Thyroid gland (tissue), 4 donors: Measurements from ENCODE around the gene FOLR1. TPM values are rescaled to one million over a fixed set of nuclear protein-coding genes. Genes with fewer than 3 reads are reported as not detected.

Experiments used
- DNase-seq, 2 donors: peaks; one replicate each; pipeline ENCODE4 v3.0.0-alpha.2; 2019
- H3K27ac ChIP-seq, 3 donors: fragments of 200-600 bp; sonication (generic); 1 replicate in 2 of 3; 2 replicates in 1 of 3; pipeline ENCODE4 v1.5.1; 2016 to 2019; ENCODE audit warnings: mild to moderate bottlenecking in 1 of 3, moderate library complexity in 1 of 3
- H3K27me3 ChIP-seq: fragments of 200-600 bp; sonication (generic); one replicate; pipeline ENCODE4 v1.5.1; 2019
- H3K36me3 ChIP-seq, 2 donors: fragments of 200-600 bp; sonication (generic); one replicate each; pipeline ENCODE4 v1.5.1; 2016 to 2019
- H3K4me1 ChIP-seq, 2 donors: fragments of 200-600 bp; sonication (generic); one replicate each; pipeline ENCODE4 v1.5.1; 2017 to 2019
- H3K4me3 ChIP-seq, 3 donors: fragments of 200-600 bp; sonication (generic); replicated peaks in 1 of 3; 1 replicate in 2 of 3; 2 replicates in 1 of 3; pipeline ENCODE4 v1.5.1; 2016; ENCODE audit warnings: mild to moderate bottlenecking in 1 of 3
- H3K9me3 ChIP-seq: fragments of 200-600 bp; sonication (generic); one replicate; pipeline ENCODE4 v1.5.1; 2017
- CTCF ChIP-seq, 6 experiments: fragments of 200-600 bp in 3 of 6; fragments of 450-650 bp in 3 of 6; sonication (generic) in 3 of 6; IDR thresholded peaks; one replicate each; pipeline ENCODE4 v1.5.1; 2016 to 2019; ENCODE audit warnings: antibody characterized with exemption in 6 of 6, mild to moderate bottlenecking in 2 of 6, inconsistent platforms in 1 of 6, moderate library complexity in 1 of 6
- POLR2A ChIP-seq, 2 donors: fragments of 450-650 bp; IDR thresholded peaks; one replicate each; pipeline ENCODE4 v1.6.1; 2017; ENCODE audit warnings: antibody characterized with exemption in 2 of 2, mild to moderate bottlenecking in 2 of 2, moderate library complexity in 1 of 2
- WGBS, 2 donors: methylation state at CpG; one replicate each; pipeline ENCODE4 v1.1.5; 2017; 5-methylcytosine and 5-hydroxymethylcytosine counted together
- intact Hi-C: fragments of 100-400 bp; cut with DNase I; formaldehyde crosslinking; loops from one replicate; pipeline ENCODE4 v1.15.1; 2023
- total RNA-seq, 4 donors: library from RNA; depleted of rRNA; stranded (reverse); fragments of >200 nt; gene quantifications; one replicate each; pipeline ENCODE4 v1.2.3, GENCODE V29; 2016

Gene FOLR1
- total RNA-seq, 4 donors from 2014 or later = 5.5 to 64.9 (median 36.3) TPM

DNA sequence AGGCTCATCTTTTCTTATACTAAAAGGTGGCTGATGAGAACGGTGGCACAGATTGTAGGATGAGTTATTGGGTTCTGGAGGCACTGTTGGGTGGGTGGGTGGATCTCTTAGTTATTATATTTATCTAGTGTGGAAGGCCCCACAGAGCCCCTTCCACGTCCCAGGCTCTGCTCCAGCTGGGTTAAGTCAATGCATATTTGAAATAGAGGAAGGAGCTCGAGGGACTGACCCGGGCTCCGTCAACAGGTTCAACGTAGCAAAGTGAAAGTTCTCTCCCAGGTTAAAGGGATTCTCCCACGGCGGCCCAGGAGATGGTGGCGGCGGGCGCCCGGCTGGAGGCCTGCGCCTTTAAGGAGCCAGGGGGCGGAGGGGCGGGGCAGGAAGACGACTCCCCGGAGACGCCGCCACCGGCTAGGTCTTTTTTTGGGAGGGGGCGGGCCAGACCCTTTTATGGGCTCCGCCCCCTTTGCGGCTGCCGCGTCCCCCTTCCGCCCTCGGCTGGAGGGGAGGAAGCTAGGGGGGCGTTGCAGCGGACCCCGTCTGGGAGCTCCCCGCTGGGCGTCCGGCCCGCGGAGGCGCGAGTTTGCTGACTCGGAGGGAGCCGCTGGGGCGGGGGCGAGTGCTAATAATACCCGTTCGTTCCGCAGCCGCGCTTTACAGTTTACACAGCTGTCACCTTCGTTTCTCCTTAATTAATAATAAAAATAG lies 31.1 kb downstream of the FOLR1 start:
- TF ChIP-seq POLR2A (IDR thresholded peaks at IDR 0.05) (peak; percentile 17 to 83), CTCF (IDR thresholded peaks at IDR 0.05) (peak in 1 of 6 experiments; percentile 39)
- H3K4me1 ChIP-seq = peaks cover 27 to 29% of the 10 kb centered on the region in 2 donors
- peak overlapping the region; percentile 63 to 84 (median 74) for H3K4me3 ChIP-seq
- H3K27me3 ChIP-seq = no peaks in the 10 kb centered on the region
- H3K36me3 ChIP-seq = no peaks in the 10 kb centered on the region
- peak overlapping the region; percentile 86 to 99 (median 91) for H3K27ac ChIP-seq
- H3K9me3 ChIP-seq = no peaks in the 10 kb centered on the region
- intact Hi-C loops = loop anchor here (10.0 kb wide), 1 partner anchor 118 kb away; the partner anchor contains the start of genes LAMTOR1 and TOMT
- DNase-seq = peak; percentile 98
- 0 to 2% methylated on average over 18 to 33 of the region's 47 CpGs for WGBS, 2 donors

- Histone ChIP-seq H3K4me3 (peak overlapping the region; percentile 74 to 95 (median 84)), H3K36me3 (peaks cover 4 to 8% of the 10 kb centered on the region in 2 donors), H3K27ac (peak overlapping the region; percentile 86 to 99 (median 91)), H3K27me3 (no peaks in the 10 kb centered on the region), H3K4me1 (peaks cover 27 to 29% of the 10 kb centered on the region in 2 donors), H3K9me3 (no peaks in the 10 kb centered on the region)
- TF ChIP-seq CTCF (IDR thresholded peaks at IDR 0.05) (no peak), POLR2A (IDR thresholded peaks at IDR 0.05) (no peak)
- WGBS, 2 donors = 0 to 1% methylated on average over 16 to 17 of the region's 84 CpGs
- intact Hi-C loops = loop anchor here (10.0 kb wide), 1 partner anchor 119 kb away; the partner anchor contains the start of genes LAMTOR1 and TOMT
- DNase-seq = peak; percentile 73 to 77
These were observed 31.9 kb downstream of the FOLR1 start for GRCh38 chr11:72223615-72224563.

DNA sequence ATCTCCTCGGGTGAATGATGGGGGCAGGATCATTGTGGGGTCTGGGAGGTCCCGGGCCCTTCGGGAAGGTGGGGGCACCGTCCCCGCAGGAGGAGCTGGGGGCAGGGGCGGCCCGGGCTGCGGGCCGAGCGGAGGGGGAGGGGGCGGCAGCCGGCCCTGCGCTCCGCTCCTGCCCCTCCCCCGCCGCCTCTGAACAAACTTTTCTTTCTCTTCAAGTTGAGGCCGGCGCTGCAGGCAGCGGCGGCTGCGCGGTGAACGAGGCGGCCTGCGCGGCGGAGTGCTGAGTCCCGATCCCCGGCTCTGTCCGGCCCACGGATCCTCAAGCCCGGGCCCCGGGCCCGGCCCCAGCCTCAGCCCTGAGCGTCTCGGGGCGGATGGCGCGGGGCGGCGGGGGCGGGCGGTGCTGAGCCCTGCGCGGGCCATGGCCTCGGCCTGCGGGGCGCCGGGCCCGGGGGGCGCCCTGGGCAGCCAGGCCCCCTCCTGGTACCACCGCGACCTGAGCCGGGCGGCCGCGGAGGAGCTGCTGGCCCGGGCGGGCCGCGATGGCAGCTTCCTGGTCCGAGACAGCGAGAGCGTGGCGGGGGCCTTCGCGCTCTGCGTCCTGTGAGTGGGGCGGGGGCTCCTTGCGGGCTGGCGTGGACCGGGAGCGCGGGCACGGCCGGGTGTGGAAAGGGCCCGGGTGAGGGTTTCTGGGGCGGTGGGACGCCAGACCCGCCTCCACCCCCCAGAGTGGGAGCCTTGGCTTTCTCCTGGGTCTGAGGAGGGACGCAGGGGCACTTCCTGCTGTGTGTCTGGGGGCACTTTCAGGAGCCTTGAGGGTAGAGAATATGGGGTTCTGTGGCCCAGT lies 32.8 kb downstream of the FOLR1 start, which contains the start of gene INPPL1:
INPPL1 (plus strand) TSS at position 204 of the 847 bp plus-strand sequence; CDS start at position 422, 218 bp downstream.
- Histone ChIP-seq H3K27me3 (no peaks in the 10 kb centered on the region), H3K36me3 (peaks cover 13 to 17% of the 10 kb centered on the region in 2 donors), H3K9me3 (no peaks in the 10 kb centered on the region), H3K27ac (peak within 1 kb of the TSS; percentile 86 to 99 (median 91)), H3K4me1 (peaks cover 27 to 29% of the 10 kb centered on the region in 2 donors), H3K4me3 (peak within 1 kb of the TSS; percentile 74 to 95 (median 84))
- WGBS, 2 donors = 0 to 1% methylated on average over 23 to 32 of the region's 81 CpGs
- intact Hi-C loops = loop anchor here (10.0 kb wide), 1 partner anchor 120 kb away; the partner anchor contains the start of genes LAMTOR1 and TOMT
- TF ChIP-seq CTCF (IDR thresholded peaks at IDR 0.05) = no peak
- TF ChIP-seq POLR2A (IDR thresholded peaks at IDR 0.05) = peak in 1 of 2 donors; percentile 31
- DNase-seq = peak; percentile 84

DNA sequence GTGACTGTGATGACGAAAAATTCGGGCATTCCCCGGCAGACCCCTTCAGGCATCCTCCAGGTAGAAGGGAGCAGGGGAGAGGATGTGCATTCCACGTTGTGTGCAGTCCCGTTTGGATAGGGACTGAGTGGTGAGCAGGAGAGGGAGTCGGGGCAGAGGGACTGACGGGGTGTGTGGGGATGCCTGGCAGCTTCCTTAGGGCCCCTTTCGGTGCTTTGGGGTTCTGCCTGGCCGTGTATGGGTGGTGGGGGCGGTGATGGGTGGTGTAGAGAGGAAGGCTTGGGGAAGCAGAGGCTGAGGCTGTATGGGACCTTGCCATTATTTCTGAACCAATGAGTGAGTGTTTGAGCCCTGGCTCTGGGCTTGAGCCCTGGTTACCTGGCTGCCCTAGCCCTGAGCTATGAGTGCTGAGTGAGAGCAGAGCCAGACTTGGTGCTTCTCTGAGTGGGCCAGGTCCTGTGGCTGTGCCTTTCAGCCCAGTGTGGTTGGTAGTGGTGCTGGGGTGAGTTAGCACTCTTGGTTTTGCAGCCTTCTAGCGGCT lies 33.5 kb downstream of the FOLR1 start:
- WGBS, 2 donors = 11 to 15% methylated on average over 11 of the region's 11 CpGs
- peak overlapping the region; percentile 27 to 74 (median 43) for H3K4me3 ChIP-seq
- no peaks in the 10 kb centered on the region for H3K27me3 ChIP-seq
- H3K27ac ChIP-seq = peak overlapping the region in 2 of 3 donors; percentile 58 to 99
- H3K4me1 ChIP-seq = peaks cover 27 to 29% of the 10 kb centered on the region in 2 donors
- intact Hi-C loops = loop anchor here (10.0 kb wide), 1 partner anchor 121 kb away; the partner anchor contains the start of genes LAMTOR1 and TOMT
- no peaks in the 10 kb centered on the region for H3K9me3 ChIP-seq
- peak; percentile 36 to 40 for DNase-seq
- H3K36me3 ChIP-seq = peaks cover 20 to 24% of the 10 kb centered on the region in 2 donors
- TF ChIP-seq CTCF (IDR thresholded peaks at IDR 0.05) (no peak), POLR2A (IDR thresholded peaks at IDR 0.05) (no peak)
